Left lung (tissue), 14 donors: ENCODE measurements around the gene CELF4. TPM values are rescaled to one million over a fixed set of nuclear protein-coding genes. Genes with fewer than 3 reads are reported as not detected.

Source experiments
- ATAC-seq: fragments of 200-7000 bp; cut with Tn5 transposase; one replicate; pipeline ENCODE4 v1.9.1; 2020; ENCODE audit warnings: moderate library complexity
- DNase-seq, 4 donors: peaks; one replicate each; pipeline ENCODE4 v3.0.0-alpha.2; 2013 to 2020
- H3K27ac ChIP-seq, 2 donors: fragments of 200-600 bp; sonication (generic) in 1 of 2; one replicate each; pipeline versions ENCODE4 v1.5.0 to v1.8.0; 2020 to 2021
- H3K27me3 ChIP-seq, 2 donors: fragments of 200-600 bp; sonication (generic) in 1 of 2; one replicate each; pipeline versions ENCODE4 v1.5.0 to v1.8.0; 2020 to 2021
- H3K36me3 ChIP-seq, 2 donors: fragments of 200-600 bp; sonication (generic) in 1 of 2; one replicate each; pipeline versions ENCODE4 v1.5.0 to v1.8.0; 2020 to 2021
- H3K4me1 ChIP-seq, 2 donors: fragments of 200-600 bp; one replicate each; pipeline ENCODE4 v1.8.0; 2021
- H3K4me3 ChIP-seq, 2 donors: fragments of 200-600 bp; sonication (generic) in 1 of 2; one replicate each; pipeline versions ENCODE4 v1.5.0 to v1.8.0; 2020 to 2021; ENCODE audit warnings: mild to moderate bottlenecking in 1 of 2
- H3K9me3 ChIP-seq, 2 donors: fragments of 200-600 bp; sonication (generic) in 1 of 2; one replicate each; pipeline versions ENCODE4 v1.5.0 to v1.8.0; 2020 to 2021
- CTCF ChIP-seq, 2 donors: fragments of 200-600 bp; sonication (generic) in 1 of 2; IDR thresholded peaks; one replicate each; pipeline versions ENCODE4 v1.5.0 to v1.8.0; 2021; ENCODE audit warnings: antibody characterized with exemption in 2 of 2
- intact Hi-C, 2 donors: fragments of 100-400 bp; cut with DNase I; formaldehyde crosslinking; loops; one replicate each; pipeline versions ENCODE4 v1.11.2 to v1.14.2; 2022
- long read RNA-seq, 12 donors: library from polyadenylated mRNA in 2 of 12; unstranded in 2 of 12; transcript quantifications; one replicate each; pipeline ENCODE4 v2.0.0 and lab custom pipeline, GENCODE V29; 2019 to 2026
- polyA plus RNA-seq, 6 donors: library from polyadenylated mRNA; unstranded; fragments of 120-200 nt; gene quantifications; one replicate each; pipeline ENCODE4 v1.2.1, GENCODE V29; 2013; ENCODE audit not compliant: insufficient read length in 6 of 6
- total RNA-seq, 2 donors: library from RNA; stranded (reverse); fragmentation: NEBNext Ultra II Directional; extraction: Animal tissue kit (Norgen Biotek cat#: 25700); gene quantifications; one replicate each; pipeline ENCODE4 v1.2.1, GENCODE V29; 2021
- donor health status: DM: no; HTN: yes; CAD: no.
- donor health status: DM: no; HTN: no; CAD: no.

Gene CELF4
- total RNA-seq (1 to 10 TPM; 1.1 to 2.1 TPM), polyA plus RNA-seq (10 to 100 TPM in 1 of 6 donors, 1 to 10 TPM in 5; 6.8 to 10.3 (median 7.5) TPM)
- long read RNA-seq, donor 1, transcript CELF4-215 (2 exons, 579 nt) = major isoform, 7 of 7 reads
- long read RNA-seq, donor 1, partial matches to known transcripts = 0 of 7 reads
- long read RNA-seq, donor 1, other reads (novel, unspliced or antisense) = 0 of 7 reads
- long read RNA-seq, donor 2, partial matches to known transcripts = 0 of 2 reads
- long read RNA-seq, donor 2, other reads (novel, unspliced or antisense) = 0 of 2 reads
- long read RNA-seq, donor 3, transcript CELF4-215 (2 exons, 579 nt) = major isoform, 5 of 6 reads
- long read RNA-seq, donor 3, partial matches to known transcripts = 0 of 6 reads
- long read RNA-seq, donor 3, other reads (novel, unspliced or antisense) = 0 of 6 reads
- long read RNA-seq, donor 4, partial matches to known transcripts = 0 of 1 reads
- long read RNA-seq, donor 4, other reads (novel, unspliced or antisense) = 0 of 1 reads
- long read RNA-seq, donor 5, partial matches to known transcripts = 0 of 2 reads
- long read RNA-seq, donor 5, other reads (novel, unspliced or antisense) = 0 of 2 reads
- long read RNA-seq, donor 6, transcript CELF4-215 (2 exons, 579 nt) = major isoform, 5 of 5 reads
- long read RNA-seq, donor 6, partial matches to known transcripts = 0 of 5 reads
- long read RNA-seq, donor 6, other reads (novel, unspliced or antisense) = 0 of 5 reads
- long read RNA-seq, donor 7, partial matches to known transcripts = 0 of 2 reads
- long read RNA-seq, donor 7, other reads (novel, unspliced or antisense) = 0 of 2 reads
- long read RNA-seq, donor 8, partial matches to known transcripts = 0 of 1 reads
- long read RNA-seq, donor 8, other reads (novel, unspliced or antisense) = 0 of 1 reads
- long read RNA-seq, donor 9 = 0 reads
- long read RNA-seq, donor 10 = 0 reads
- long read RNA-seq, donor 11 = 0 reads
- long read RNA-seq, donor 12, partial matches to known transcripts = 0 of 2 reads
- long read RNA-seq, donor 12, other reads (novel, unspliced or antisense) = 0 of 2 reads

GRCh38 chr18:37565101-37565976 is at the start of gene CELF4:
Gene CELF4 (minus strand): TSS chr18:37565798.
- no peaks in the 10 kb centered on the region for H3K9me3 ChIP-seq
- peak within 1 kb of the TSS; percentile 27 to 46 for H3K4me3 ChIP-seq
- H3K27ac ChIP-seq = no peak within 1 kb of the TSS
- no peaks in the 10 kb centered on the region for H3K36me3 ChIP-seq
- TF ChIP-seq CTCF (IDR thresholded peaks at IDR 0.05) = no peak
- peaks cover 58 to 95% of the 10 kb centered on the region in 2 donors for H3K27me3 ChIP-seq
- intact Hi-C loops = no loop called here
- peaks cover 8 to 27% of the 10 kb centered on the region in 2 donors for H3K4me1 ChIP-seq
- DNase-seq (peak in 1 of 4 donors; percentile 81), ATAC-seq (peak; percentile 56)

- Histone ChIP-seq H3K27me3 (no peaks in the 10 kb centered on the region), H3K27ac (no peak overlapping the region), H3K4me1 (no peaks in the 10 kb centered on the region), H3K36me3 (no peaks in the 10 kb centered on the region), H3K9me3 (no peaks in the 10 kb centered on the region), H3K4me3 (no peak overlapping the region)
- no peak for DNase-seq
- intact Hi-C loops = no loop called here
- no peak for ATAC-seq
- TF ChIP-seq CTCF (IDR thresholded peaks at IDR 0.05) = no peak
Observed at GRCh38 chr18:37613253-37613565, 47.6 kb upstream of the CELF4 start.

- Histone ChIP-seq H3K27ac (no peak overlapping the region), H3K4me3 (no peak overlapping the region), H3K27me3 (no peaks in the 10 kb centered on the region), H3K4me1 (no peaks in the 10 kb centered on the region), H3K9me3 (no peaks in the 10 kb centered on the region), H3K36me3 (no peaks in the 10 kb centered on the region)
- no peak for TF ChIP-seq CTCF (IDR thresholded peaks at IDR 0.05)
- DNase-seq (no peak), ATAC-seq (no peak)
- intact Hi-C loops = no loop called here
Observed at GRCh38 chr18:37612524-37613252, 47.1 kb upstream of the CELF4 start.

GRCh38 chr18:37611614-37612279 is 46.1 kb upstream of the CELF4 start:
- ATAC-seq = no peak
- intact Hi-C loops = no loop called here
- no peak for TF ChIP-seq CTCF (IDR thresholded peaks at IDR 0.05)

More at GRCh38 chr18:37611614-37612279, 46.1 kb upstream of the CELF4 start:
- Histone ChIP-seq H3K36me3 (no peaks in the 10 kb centered on the region), H3K9me3 (no peaks in the 10 kb centered on the region), H3K4me3 (no peak overlapping the region), H3K27me3 (no peaks in the 10 kb centered on the region), H3K4me1 (no peaks in the 10 kb centered on the region), H3K27ac (no peak overlapping the region)
- DNase-seq = no peak
